ENCODE results near the gene UBE4B. TPM values are rescaled to one million over a fixed set of nuclear protein-coding genes. Genes with fewer than 3 reads are reported as not detected.
"Not testable (repeated sequence)": the region's sequence is repeated elsewhere in the genome, so short reads cannot be mapped to it uniquely, and the experiment has no call there.

UBE4B gene
- total and polyA plus RNA-seq, 5 experiments from 2014 or later, result 8.4 to 45.3 (median 10.4) TPM

DNA sequence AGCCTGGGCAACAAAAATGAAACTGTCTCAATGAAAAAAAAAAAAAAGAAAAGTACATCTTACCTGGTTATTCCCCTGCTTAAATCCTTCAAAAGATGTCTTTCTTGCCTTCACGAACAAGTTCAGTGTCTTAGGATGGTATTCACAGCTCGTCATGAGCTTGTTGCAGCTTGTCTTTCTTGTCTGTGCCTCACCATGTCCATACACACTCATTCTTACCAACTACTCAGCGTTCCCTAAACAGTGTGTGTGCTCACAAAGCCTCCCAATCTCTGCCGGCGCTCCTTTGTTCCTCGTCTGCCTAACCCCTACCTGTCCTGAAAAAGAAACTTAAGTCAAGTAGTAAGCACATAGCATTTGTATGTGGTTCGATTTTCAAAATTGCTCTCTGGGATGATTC, 31.1 kb downstream of the UBE4B start:
- POLR2A ChIA-PET, result no interaction called here
- H3K9me3 Mint-ChIP-seq, result no peaks in the 10 kb centered on the region
- no peak for DNase-seq
- peaks cover 14 to 29% (median 21%) of the 10 kb centered on the region in 4 donors for H3K4me1 Mint-ChIP-seq
- peak overlapping the region in 2 of 10 donors; percentile 3 to 23 for H3K27ac Mint-ChIP-seq
- ATAC-seq, result no peak
- no peaks in the 10 kb centered on the region for H3K27me3 Mint-ChIP-seq
- H3K4me3 Mint-ChIP-seq, result no peak overlapping the region
- peaks cover 0 to 16% (median 2%) of the 10 kb centered on the region in 3 donors for H3K36me3 Mint-ChIP-seq

DNA sequence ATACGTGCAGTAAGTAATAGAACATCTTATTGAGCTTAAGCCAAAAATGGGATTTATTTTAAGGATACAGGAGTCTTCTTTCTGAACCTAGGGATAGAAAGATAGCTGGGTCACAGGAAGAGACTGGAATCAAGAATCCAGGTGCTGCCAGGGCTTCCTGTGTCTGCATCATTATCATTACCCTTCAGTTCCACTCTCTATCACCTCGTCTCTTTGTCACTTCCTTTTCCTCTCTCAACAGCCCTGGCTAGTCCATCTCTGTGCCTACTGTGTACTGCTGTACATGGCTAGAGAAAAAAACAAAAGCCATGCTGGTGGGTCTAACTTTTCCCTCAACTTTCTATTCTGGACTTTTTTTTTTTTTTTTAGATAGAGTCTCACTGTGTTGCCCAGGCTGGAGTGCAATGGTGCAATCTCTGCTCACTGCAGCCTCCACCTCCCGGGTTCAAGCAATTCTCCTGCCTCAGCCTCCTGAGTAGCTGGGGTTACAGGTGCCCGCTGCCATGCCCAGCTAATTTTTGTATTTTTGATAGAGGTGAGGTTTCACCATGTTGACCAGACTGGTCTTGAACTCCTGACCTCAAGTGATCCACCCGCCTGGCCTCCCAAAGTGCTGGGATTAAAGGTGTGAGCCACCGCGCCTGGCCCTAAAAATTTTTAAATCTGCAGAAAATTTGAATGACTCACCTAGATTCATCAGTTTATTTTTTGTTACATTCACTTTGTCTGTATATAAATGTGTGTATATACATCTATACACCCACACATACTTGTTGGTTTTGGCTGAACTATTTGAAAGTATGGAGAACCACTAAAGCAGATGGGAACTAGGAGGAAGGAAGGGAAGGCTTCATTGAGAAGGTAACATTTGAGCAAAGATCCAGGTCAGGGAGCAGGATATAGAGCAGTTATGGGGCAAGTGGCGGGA, 31.9 kb downstream of the UBE4B start:
- H3K4me1 Mint-ChIP-seq, result peaks cover 16 to 33% (median 21%) of the 10 kb centered on the region in 4 donors
- ATAC-seq, result no peak

DNA sequence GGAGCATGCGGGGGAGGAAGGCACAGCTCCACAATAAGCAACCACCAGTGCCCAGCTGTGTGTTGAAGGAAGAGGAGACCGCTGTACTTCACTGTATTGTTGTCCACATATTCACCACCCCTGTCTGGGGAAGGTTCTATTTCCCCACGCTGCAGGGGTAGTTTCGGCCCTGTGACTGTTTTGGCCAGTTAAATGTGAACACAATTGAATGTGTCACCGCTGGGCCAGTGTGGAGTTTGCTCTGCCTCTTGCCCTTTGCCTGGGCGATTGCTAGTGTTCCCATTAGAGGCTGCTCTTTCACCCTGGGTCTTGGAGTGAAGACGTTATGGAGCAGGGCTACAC, 32.6 kb downstream of the UBE4B start:
- DNase-seq, result no peak
- Mint-ChIP-seq H3K27ac (peak overlapping the region in 1 of 10 donors; percentile 2), H3K36me3 (peaks cover 0 to 15% (median 0%) of the 10 kb centered on the region in 3 donors), H3K27me3 (no peaks in the 10 kb centered on the region), H3K9me3 (no peaks in the 10 kb centered on the region), H3K4me1 (peaks cover 16 to 33% (median 22%) of the 10 kb centered on the region in 4 donors), H3K4me3 (no peak overlapping the region)
- no peak for ATAC-seq
- POLR2A ChIA-PET, result no interaction called here

More for the DNA sequence above, 31.9 kb downstream of the UBE4B start:
- no peaks in the 10 kb centered on the region for H3K9me3 Mint-ChIP-seq
- H3K36me3 Mint-ChIP-seq, result peaks cover 0 to 16% (median 0%) of the 10 kb centered on the region in 3 donors
- no peaks in the 10 kb centered on the region for H3K27me3 Mint-ChIP-seq
- H3K27ac Mint-ChIP-seq, result peak overlapping the region in 3 of 10 donors; percentile 2 to 28 (median 15)
- no peak overlapping the region for H3K4me3 Mint-ChIP-seq
- no peak for DNase-seq
- POLR2A ChIA-PET, result no interaction called here

DNA sequence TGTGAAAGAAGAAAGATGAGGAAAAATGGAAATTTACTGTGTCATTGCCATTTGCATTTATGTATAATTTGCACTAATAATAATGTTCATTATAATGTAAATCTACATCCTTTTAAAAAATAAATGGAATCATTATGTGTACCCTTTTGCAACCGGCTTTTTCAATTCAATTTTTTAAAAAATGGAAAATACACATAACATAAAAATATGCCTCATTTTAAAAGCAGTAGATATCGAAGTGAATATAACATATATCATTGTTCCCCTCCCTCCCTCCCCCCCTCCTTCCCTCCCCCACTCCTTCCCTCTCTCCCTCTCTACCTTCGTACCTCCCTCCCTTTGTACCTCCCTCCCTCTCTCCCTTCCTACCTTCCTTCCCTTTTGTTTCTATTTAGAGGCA, 33.0 kb downstream of the UBE4B start:
- Mint-ChIP-seq H3K4me3 (no peak overlapping the region), H3K4me1 (peaks cover 16 to 33% (median 22%) of the 10 kb centered on the region in 4 donors), H3K36me3 (peaks cover 0 to 17% (median 0%) of the 10 kb centered on the region in 3 donors), H3K27ac (no peak overlapping the region), H3K9me3 (no peaks in the 10 kb centered on the region), H3K27me3 (no peaks in the 10 kb centered on the region)
- ATAC-seq (no peak), DNase-seq (no peak)
- POLR2A ChIA-PET, result no interaction called here

DNA sequence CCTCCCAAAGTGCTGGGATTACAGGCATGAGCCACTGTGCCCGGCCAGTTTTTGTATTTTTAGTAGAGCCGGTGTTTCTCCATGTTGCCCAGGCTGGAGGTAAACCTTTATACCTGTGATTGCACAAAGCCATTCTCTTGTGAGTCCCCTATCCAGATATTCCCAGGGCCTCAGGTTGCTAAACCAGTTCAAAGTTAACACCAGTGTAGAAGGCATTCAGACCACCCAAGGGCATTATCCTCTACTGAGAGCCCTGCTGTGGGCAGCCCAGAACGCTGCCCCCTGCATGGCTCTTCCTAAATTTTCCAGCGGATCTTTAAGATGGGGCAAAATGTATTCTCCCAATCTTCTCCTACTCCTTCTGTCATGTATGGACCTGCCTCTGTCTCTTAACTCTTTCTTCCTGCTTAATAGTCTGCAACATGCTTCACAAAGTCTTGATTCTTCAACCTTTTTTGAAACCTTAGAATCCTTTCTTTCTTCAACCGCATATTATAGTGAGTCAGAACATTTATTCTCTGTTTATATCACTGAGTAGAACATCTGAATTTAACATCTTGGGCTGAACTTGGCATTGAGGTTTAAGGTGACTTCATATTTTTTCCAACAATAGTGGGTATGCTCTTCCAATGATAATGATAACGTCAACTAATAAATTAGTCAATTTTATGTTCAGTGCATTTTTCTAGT, 36.0 kb downstream of the UBE4B start:
- H3K4me3 Mint-ChIP-seq, result no peak overlapping the region
- peak overlapping the region in 1 of 10 donors; percentile 21 for H3K27ac Mint-ChIP-seq
- ATAC-seq, result no peak

DNA sequence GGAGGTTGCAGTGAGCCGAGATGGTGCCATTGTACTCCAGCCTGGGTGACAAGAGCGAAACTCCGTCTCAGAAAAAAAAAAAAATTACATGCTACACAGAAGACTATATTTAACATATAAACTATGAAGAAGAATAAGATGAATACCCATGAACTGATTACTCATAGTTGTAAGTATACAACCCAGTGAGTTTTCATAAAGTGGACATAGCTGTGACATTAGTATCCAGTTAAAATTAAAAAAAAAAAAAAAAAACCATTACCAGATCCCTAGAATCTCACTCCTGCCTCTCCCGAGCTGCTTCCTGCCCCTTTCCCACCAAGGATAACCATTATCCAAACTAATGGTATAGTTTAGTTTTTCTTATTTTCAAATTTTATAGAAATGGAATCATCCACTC, 37.4 kb downstream of the UBE4B start:
- no peak for DNase-seq
- no peak overlapping the region for H3K4me3 Mint-ChIP-seq
- ATAC-seq, result no peak
- no peaks in the 10 kb centered on the region for H3K9me3 Mint-ChIP-seq
- H3K27me3 Mint-ChIP-seq, result no peaks in the 10 kb centered on the region
- peaks cover 0 to 40% (median 0%) of the 10 kb centered on the region in 3 donors for H3K36me3 Mint-ChIP-seq
- no peak overlapping the region for H3K27ac Mint-ChIP-seq
- peaks cover 11 to 27% (median 20%) of the 10 kb centered on the region in 4 donors for H3K4me1 Mint-ChIP-seq
- POLR2A ChIA-PET, result no interaction called here

More for the DNA sequence above, 36.0 kb downstream of the UBE4B start:
- POLR2A ChIA-PET, result no interaction called here
- Mint-ChIP-seq H3K9me3 (no peaks in the 10 kb centered on the region), H3K36me3 (peaks cover 0 to 31% (median 0%) of the 10 kb centered on the region in 3 donors), H3K4me1 (peaks cover 13 to 30% (median 21%) of the 10 kb centered on the region in 4 donors), H3K27me3 (no peaks in the 10 kb centered on the region)
- no peak for DNase-seq

DNA sequence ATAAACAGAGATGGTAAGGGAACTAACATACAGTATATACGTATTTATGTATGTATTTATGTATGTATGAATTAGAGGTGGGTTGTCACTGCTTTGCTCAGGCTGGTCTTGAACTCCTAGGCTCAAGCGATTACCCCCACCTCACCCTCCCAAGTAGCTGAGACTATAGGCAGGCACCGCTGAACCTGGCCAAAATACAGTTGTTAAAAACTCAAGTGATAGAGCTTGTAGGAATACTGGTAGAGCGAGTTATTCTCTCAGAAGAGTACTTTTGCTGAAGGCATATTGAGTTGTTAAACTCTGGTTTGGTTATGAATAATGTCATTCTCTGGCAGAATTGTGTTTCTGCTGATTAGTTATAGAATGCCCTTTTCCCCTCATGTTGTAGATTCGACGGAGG, 38.9 kb downstream of the UBE4B start:
- H3K36me3 Mint-ChIP-seq, result peaks cover 0 to 53% (median 0%) of the 10 kb centered on the region in 3 donors
- H3K27me3 Mint-ChIP-seq, result no peaks in the 10 kb centered on the region
- POLR2A ChIA-PET, result no interaction called here
- no peaks in the 10 kb centered on the region for H3K9me3 Mint-ChIP-seq
- DNase-seq (no peak), ATAC-seq (no peak)
- peak overlapping the region in 1 of 10 donors; percentile 65 for H3K27ac Mint-ChIP-seq
- no peak overlapping the region for H3K4me3 Mint-ChIP-seq
- peaks cover 11 to 26% (median 19%) of the 10 kb centered on the region in 4 donors for H3K4me1 Mint-ChIP-seq

DNA sequence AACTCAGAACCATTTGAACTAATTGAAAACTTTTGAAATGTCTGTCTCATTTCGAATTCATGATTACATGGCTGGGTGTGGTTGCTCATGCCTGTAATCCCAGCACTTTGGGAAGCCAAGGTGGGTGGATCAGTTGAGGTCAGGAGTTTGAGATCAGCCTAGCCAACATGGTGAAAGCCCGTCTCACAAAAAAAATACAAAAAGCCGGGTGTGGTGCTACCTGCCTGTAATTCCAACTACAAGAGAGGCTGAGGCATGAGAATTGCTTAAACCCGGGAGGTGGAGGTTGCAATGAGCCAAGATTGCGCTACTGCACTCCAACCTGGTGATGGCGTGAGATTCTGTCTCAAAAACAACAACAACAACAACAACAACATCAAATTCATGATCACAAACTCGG, 40.6 kb downstream of the UBE4B start:
- H3K4me3 Mint-ChIP-seq, H3K9me3 Mint-ChIP-seq, POLR2A ChIA-PET, ATAC-seq, DNase-seq, H3K27me3 Mint-ChIP-seq: not testable (repeated sequence)
- Mint-ChIP-seq H3K4me1 (peaks cover 11 to 25% (median 16%) of the 10 kb centered on the region in 4 donors), H3K27ac (peak overlapping the region in 1 of 10 donors; percentile 46), H3K36me3 (peaks cover 0 to 67% (median 5%) of the 10 kb centered on the region in 3 donors)

DNA sequence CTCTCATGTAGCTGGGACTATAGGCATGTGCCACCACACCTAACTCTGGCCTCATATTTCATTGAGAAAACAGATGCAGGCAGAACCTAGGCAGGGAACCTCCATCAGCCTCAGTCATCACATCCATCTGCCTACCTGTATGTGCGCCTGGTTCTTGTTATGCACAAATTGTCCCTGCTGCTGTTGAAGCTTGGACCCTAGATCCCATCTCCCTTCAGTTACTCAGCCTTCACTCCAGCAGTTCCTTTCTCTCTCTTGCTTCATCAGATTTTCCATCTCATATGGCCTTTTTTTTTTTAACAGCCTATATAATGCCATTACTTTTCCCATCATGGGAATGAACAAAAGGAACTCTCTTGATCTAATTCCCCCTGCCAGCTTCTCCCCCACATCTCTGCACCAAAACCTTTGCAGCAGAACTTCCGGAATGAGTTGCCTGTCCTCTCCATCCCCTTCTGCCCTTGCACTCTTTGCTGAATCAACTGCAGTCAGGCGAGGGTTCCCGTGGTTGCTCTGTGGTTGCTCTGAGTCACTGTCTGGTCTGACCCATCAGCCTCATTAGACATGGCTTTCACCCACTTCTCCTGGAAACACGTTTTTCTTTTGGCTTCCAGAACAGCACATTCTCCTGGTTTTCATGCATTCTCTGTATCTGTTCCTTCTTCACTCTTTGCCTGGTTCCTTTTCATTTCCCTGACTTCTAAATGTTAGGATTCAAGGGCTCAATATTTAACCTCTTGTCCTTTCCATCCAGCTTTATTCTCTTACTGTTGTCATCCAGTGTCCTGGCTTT, 41.5 kb downstream of the UBE4B start:
- DNase-seq (peak in 1 of 10 donors; percentile 29), ATAC-seq (peak in 1 of 2 donors; percentile 37)
- no peak overlapping the region for H3K4me3 Mint-ChIP-seq
- no peaks in the 10 kb centered on the region for H3K9me3 Mint-ChIP-seq
- H3K27me3 Mint-ChIP-seq, result no peaks in the 10 kb centered on the region
- H3K27ac Mint-ChIP-seq, result peak overlapping the region; percentile 1 to 79 (median 43)
- H3K4me1 Mint-ChIP-seq, result peaks cover 9 to 21% (median 13%) of the 10 kb centered on the region in 4 donors
- H3K36me3 Mint-ChIP-seq, result peaks cover 0 to 68% (median 7%) of the 10 kb centered on the region in 3 donors
- POLR2A ChIA-PET, result interaction anchor here (0.5 to 0.7 kb wide), 2 partner anchors 742 to 1164 kb away, joined by 4 to 7 read pairs; no protein-coding TSS in a partner anchor

DNA sequence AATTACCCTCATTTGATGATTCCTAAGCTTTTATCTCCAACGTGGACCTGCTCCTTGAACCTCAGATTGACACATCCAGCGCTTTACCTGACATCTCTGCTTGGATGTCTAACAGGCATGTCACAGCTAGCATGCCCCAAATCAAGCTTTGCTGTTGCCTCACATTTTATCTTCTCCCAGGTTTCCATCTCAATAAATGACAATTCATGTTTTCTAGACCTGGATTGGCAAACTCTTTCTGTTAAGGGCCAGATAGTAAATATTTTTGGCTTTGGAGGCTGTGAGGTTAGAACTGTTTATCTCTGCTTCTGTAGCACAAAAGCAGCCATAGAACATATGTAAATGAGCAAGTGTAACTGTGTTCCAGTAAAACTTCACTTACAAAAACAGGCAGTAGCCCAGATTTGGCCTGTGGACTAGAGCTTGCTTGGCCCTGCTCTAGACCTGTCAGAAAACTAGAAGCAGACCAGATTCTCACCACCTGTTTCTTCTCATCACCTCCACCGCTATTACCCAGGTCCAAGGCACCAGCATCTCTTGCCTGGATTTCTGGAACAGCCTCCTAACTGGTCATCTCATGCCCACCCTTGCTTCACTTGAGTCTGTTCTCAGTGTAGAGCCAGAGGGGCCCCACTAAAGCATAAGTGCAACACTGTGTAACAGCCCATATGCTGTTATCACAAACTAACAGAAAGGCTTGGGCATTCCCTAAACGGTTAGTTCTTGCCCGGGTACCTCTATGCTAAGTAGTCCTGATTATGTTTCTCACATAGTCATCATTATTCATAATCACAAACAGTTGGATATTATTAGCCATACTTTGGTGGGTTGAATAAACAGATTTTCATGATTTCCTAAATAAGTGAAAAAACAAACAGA, 42.3 kb downstream of the UBE4B start:
- H3K27me3 Mint-ChIP-seq, result no peaks in the 10 kb centered on the region
- H3K27ac Mint-ChIP-seq, result peak overlapping the region in 7 of 10 donors; percentile 1 to 79 (median 40)
- POLR2A ChIA-PET, result interaction anchor here (0.5 kb wide), 1 partner anchor 1165 kb away, joined by 4 read pairs; no protein-coding TSS in a partner anchor
- DNase-seq, result no peak
- H3K4me1 Mint-ChIP-seq, result peaks cover 9 to 20% (median 13%) of the 10 kb centered on the region in 4 donors
- no peak for ATAC-seq
- H3K9me3 Mint-ChIP-seq, result no peaks in the 10 kb centered on the region
- no peak overlapping the region for H3K4me3 Mint-ChIP-seq
- peaks cover 0 to 73% (median 10%) of the 10 kb centered on the region in 3 donors for H3K36me3 Mint-ChIP-seq

DNA sequence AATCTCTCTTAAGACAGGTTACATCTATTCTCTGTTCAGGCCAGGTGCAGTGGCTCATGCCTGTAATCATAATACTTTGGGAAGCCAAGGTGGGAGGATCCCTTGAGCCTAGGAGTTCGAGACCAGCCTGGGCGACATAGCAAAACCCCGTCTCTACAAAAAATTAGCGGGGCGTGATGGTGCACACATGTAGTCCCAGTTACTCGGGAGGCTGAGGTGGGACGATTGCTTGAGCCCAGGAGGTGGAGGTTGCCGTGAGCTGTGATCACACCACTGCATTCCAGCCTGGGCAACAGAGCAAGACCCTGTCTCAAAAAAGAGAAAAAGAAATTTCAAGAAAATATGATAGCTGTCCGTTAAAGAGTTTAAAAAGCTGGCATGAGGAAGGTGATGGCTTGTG, 43.0 kb downstream of the UBE4B start:
- POLR2A ChIA-PET, result no interaction called here
- H3K27ac Mint-ChIP-seq, result peak overlapping the region in 1 of 10 donors; percentile 77
- no peak overlapping the region for H3K4me3 Mint-ChIP-seq
- peaks cover 9 to 24% (median 13%) of the 10 kb centered on the region in 4 donors for H3K4me1 Mint-ChIP-seq
- peaks cover 4 to 75% (median 16%) of the 10 kb centered on the region in 3 donors for H3K36me3 Mint-ChIP-seq
- ATAC-seq (no peak), DNase-seq (no peak)
- H3K9me3 Mint-ChIP-seq, result peaks cover 0 to 4% (median 0%) of the 10 kb centered on the region in 9 donors
- no peaks in the 10 kb centered on the region for H3K27me3 Mint-ChIP-seq

Measured in naive thymus-derived CD8-positive, alpha-beta T cell (primary cell).